HEK293 (cell line): ENCODE results near the gene SMTNL2.

Source experiments
- CTCF ChIA-PET: fragments of 350-600 bp; formaldehyde crosslinking; extraction: SDS; loops from one replicate; lab custom pipeline; 2021; ENCODE audit warnings: antibody characterized with exemption; lab: Yijun Ruan, JAX
- POLR2A ChIA-PET: fragments of 300-600 bp; formaldehyde crosslinking; extraction: SDS; loops from one replicate; lab custom pipeline; 2020; ENCODE audit warnings: antibody characterized with exemption, inconsistent platforms; lab: Yijun Ruan, JAX
- H3K27ac ChIP-seq: fragments of 200-500 bp; sonication (Bioruptor generic); 2 replicates; pipeline ENCODE4 v1.5.1; 2014; ENCODE audit warnings: low read depth, low read length, control low read depth, inconsistent platforms; ENCODE audit errors: extremely low read depth
- H3K36me3 ChIP-seq, 2 experiments: fragments of 200-500 bp in 1 of 2; sonication (Bioruptor generic) in 1 of 2; 1 replicate in 1 of 2; 2 replicates in 1 of 2; pipeline ENCODE4 v1.5.1; 2014 to 2017; ENCODE audit warnings: inconsistent platforms in 2 of 2, low read length in 2 of 2; ENCODE audit not compliant: control insufficient read depth in 2 of 2, insufficient read depth in 1 of 2
- H3K4me1 ChIP-seq: fragments of 200-500 bp; sonication (Bioruptor generic); 2 replicates; pipeline ENCODE4 v1.5.1; 2014; ENCODE audit warnings: mild to moderate bottlenecking, low read length, inconsistent platforms; ENCODE audit not compliant: control insufficient read depth, insufficient read depth
- H3K4me3 ChIP-seq: 2 replicates; pipeline ENCODE4 v1.5.1; 2011; ENCODE audit warnings: low read depth, mild to moderate bottlenecking, control low read depth, low read length, moderate library complexity
- H3K9me3 ChIP-seq: fragments of 200-500 bp; sonication (Bioruptor generic); 2 replicates; pipeline ENCODE4 v1.5.1; 2014; ENCODE audit warnings: low read depth, low read length, inconsistent platforms; ENCODE audit not compliant: control insufficient read depth, insufficient read depth
- BCL6B ChIP-seq: fragments of 450-650 bp; formaldehyde crosslinking; IDR thresholded peaks from 2 replicates; pipeline ENCODE4 v1.5.1; 2017; ENCODE audit warnings: missing biosample characterization, missing genetic modification characterization
- CTCF ChIP-seq: fragments of 450-650 bp; formaldehyde crosslinking; IDR thresholded peaks from 2 replicates; pipeline ENCODE4 v1.5.1; 2016; ENCODE audit warnings: missing biosample characterization, missing genetic modification characterization
- KLF9 ChIP-seq: fragments of 450-650 bp; formaldehyde crosslinking; IDR thresholded peaks from 2 replicates; pipeline ENCODE4 v1.5.1; 2016; ENCODE audit warnings: missing biosample characterization, missing genetic modification characterization, low read depth
- MZF1 ChIP-seq: fragments of 450-650 bp; formaldehyde crosslinking; IDR thresholded peaks from 2 replicates; pipeline ENCODE4 v1.5.1; 2017; ENCODE audit warnings: missing biosample characterization, missing genetic modification characterization, borderline replicate concordance
- SALL2 ChIP-seq: fragments of 450-650 bp; formaldehyde crosslinking; IDR thresholded peaks from 2 replicates; pipeline ENCODE4 v1.5.0; 2017; ENCODE audit warnings: missing biosample characterization, mild to moderate bottlenecking, missing genetic modification characterization, borderline replicate concordance
- ZIC2 ChIP-seq: fragments of 450-650 bp; formaldehyde crosslinking; IDR thresholded peaks from 2 replicates; pipeline ENCODE4 v1.5.1; 2016; ENCODE audit warnings: missing biosample characterization, missing genetic modification characterization
- ZNF114 ChIP-seq: fragments of 450-650 bp; formaldehyde crosslinking; IDR thresholded peaks from 2 replicates; pipeline ENCODE4 v1.5.0; 2017; ENCODE audit warnings: missing biosample characterization, missing genetic modification characterization
- ZNF140 ChIP-seq: fragments of 450-650 bp; formaldehyde crosslinking; IDR thresholded peaks from 2 replicates; pipeline ENCODE4 v1.5.1; 2016; ENCODE audit warnings: missing biosample characterization, missing genetic modification characterization
- ZNF16 ChIP-seq: fragments of 450-650 bp; formaldehyde crosslinking; IDR thresholded peaks from 2 replicates; pipeline ENCODE4 v1.5.1; 2016; ENCODE audit warnings: low read depth, missing biosample characterization, missing genetic modification characterization
- ZNF175 ChIP-seq: fragments of 450-650 bp; formaldehyde crosslinking; IDR thresholded peaks from 2 replicates; pipeline ENCODE4 v1.5.1; 2016; ENCODE audit warnings: missing biosample characterization, missing genetic modification characterization
- ZNF223 ChIP-seq: fragments of 450-650 bp; formaldehyde crosslinking; IDR thresholded peaks from 2 replicates; pipeline ENCODE4 v1.5.1; 2016; ENCODE audit warnings: missing biosample characterization, missing genetic modification characterization
- ZNF341 ChIP-seq: fragments of 450-650 bp; formaldehyde crosslinking; IDR thresholded peaks from 2 replicates; pipeline ENCODE4; 2016; ENCODE audit warnings: low read depth, missing biosample characterization, missing genetic modification characterization
- ZNF501 ChIP-seq: fragments of 450-650 bp; formaldehyde crosslinking; IDR thresholded peaks from 2 replicates; pipeline ENCODE4 v1.5.1; 2016; ENCODE audit warnings: missing biosample characterization, missing genetic modification characterization
- ZNF510 ChIP-seq: fragments of 450-650 bp; formaldehyde crosslinking; IDR thresholded peaks from 2 replicates; pipeline ENCODE4 v1.5.1; 2018; ENCODE audit warnings: mild to moderate bottlenecking, missing genetic modification characterization, missing biosample characterization; ENCODE audit not compliant: insufficient replicate concordance
- ZNF768 ChIP-seq: fragments of 450-650 bp; formaldehyde crosslinking; IDR thresholded peaks from 2 replicates; pipeline ENCODE4 v1.5.1; 2018; ENCODE audit warnings: missing biosample characterization, mild to moderate bottlenecking, missing genetic modification characterization
- TF ChIP-seq, protein P1 (sequence below): fragments of 450-650 bp; formaldehyde crosslinking; IDR thresholded peaks from 2 replicates; pipeline ENCODE4 v1.5.1; 2016; ENCODE audit warnings: missing biosample characterization, missing genetic modification characterization

Gene SMTNL2

GRCh38 chr17:4550534-4551039 is 33.7 kb upstream of the SMTNL2 start:
- H3K36me3 ChIP-seq, result peaks cover 39 to 88% of the 10 kb centered on the region in 2 experiments
- H3K4me3 ChIP-seq, result no peak overlapping the region
- H3K4me1 ChIP-seq, result 0 out of 2 replicates have a peak, but pooled peaks cover 3% of the 10 kb centered on the region
- ChIA-PET POLR2A (interaction anchor here (0.6 kb wide), 1 partner anchor 1670 kb away, joined by 5 read pairs; no protein-coding TSS in a partner anchor), CTCF (interaction anchor here (0.6 to 3.0 kb wide), 4 partner anchors 12 to 211 kb away, joined by 3 to 13 read pairs (median 6); no protein-coding TSS in a partner anchor)
- H3K27ac ChIP-seq, result no peak overlapping the region
- TF ChIP-seq ZNF510 (tag by site-specific recombination) (no peak), KLF9 (tag by site-specific recombination) (no peak), ZNF16 (no peak), ZNF768 (tag by site-specific recombination) (no peak), ZNF140 (tag by site-specific recombination) (no peak), SALL2 (tag by site-specific recombination) (no peak), MZF1 (tag by site-specific recombination) (no peak), ZNF114 (tag by site-specific recombination) (no peak)
- TF ChIP-seq, protein P1, sequence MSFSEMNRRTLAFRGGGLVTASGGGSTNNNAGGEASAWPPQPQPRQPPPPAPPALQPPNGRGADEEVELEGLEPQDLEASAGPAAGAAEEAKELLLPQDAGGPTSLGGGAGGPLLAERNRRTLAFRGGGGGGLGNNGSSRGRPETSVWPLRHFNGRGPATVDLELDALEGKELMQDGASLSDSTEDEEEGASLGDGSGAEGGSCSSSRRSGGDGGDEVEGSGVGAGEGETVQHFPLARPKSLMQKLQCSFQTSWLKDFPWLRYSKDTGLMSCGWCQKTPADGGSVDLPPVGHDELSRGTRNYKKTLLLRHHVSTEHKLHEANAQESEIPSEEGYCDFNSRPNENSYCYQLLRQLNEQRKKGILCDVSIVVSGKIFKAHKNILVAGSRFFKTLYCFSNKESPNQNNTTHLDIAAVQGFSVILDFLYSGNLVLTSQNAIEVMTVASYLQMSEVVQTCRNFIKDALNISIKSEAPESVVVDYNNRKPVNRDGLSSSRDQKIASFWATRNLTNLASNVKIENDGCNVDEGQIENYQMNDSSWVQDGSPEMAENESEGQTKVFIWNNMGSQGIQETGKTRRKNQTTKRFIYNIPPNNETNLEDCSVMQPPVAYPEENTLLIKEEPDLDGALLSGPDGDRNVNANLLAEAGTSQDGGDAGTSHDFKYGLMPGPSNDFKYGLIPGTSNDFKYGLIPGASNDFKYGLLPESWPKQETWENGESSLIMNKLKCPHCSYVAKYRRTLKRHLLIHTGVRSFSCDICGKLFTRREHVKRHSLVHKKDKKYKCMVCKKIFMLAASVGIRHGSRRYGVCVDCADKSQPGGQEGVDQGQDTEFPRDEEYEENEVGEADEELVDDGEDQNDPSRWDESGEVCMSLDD (tag by site-specific recombination), result no peak
- TF ChIP-seq, all 188 proteins: peak for 0
- no peaks in the 10 kb centered on the region for H3K9me3 ChIP-seq

DNA sequence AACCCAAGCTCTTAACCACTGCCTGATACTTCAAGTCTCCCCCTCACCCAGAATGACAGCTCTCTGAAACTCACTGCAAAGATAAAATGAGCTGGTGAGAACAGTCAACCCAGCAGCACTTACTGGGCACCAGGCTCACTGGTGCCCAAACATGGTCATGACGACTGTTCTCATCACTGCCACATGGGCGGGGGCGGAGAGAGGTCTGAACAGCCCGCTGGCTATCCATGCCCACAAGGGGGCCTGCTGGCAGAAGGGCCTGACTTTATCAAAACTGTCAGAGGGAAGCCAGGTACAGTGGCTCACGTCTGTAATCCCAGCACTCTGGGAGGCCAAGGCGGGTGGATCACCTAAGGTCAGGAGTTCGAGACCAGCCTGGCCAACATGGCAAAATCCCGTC is 33.2 kb upstream of the SMTNL2 start:
- H3K9me3 ChIP-seq, result no peaks in the 10 kb centered on the region
- ChIA-PET CTCF (interaction anchor here (0.6 to 3.0 kb wide), 5 partner anchors 13 to 210 kb away, joined by 3 to 13 read pairs (median 6); no protein-coding TSS in a partner anchor), POLR2A (interaction anchor here (1.3 kb wide), 1 partner anchor 13 kb away, joined by 4 read pairs; no protein-coding TSS in a partner anchor)
- no peak for TF ChIP-seq ZNF223 (tag by site-specific recombination)
- TF ChIP-seq ZNF341, result 0 out of 2 replicates have a peak, but pooled peaks have one; percentile 19
- TF ChIP-seq CTCF (tag by site-specific recombination), result peak; percentile 35; the same call in 1 of the 2 replicates
- H3K36me3 ChIP-seq, result peaks cover 39 to 83% of the 10 kb centered on the region in 2 experiments
- no peak overlapping the region for H3K27ac ChIP-seq
- peaks cover 6% of the 10 kb centered on the region; the same call in 1 of the 2 replicates for H3K4me1 ChIP-seq
- H3K4me3 ChIP-seq, result no peak overlapping the region

- Histone ChIP-seq H3K27ac (no peak overlapping the region), H3K4me1 (peaks cover 6% of the 10 kb centered on the region; the same call in 1 of the 2 replicates), H3K4me3 (no peak overlapping the region), H3K9me3 (no peaks in the 10 kb centered on the region), H3K36me3 (peaks cover 35 to 75% of the 10 kb centered on the region in 2 experiments)
- TF ChIP-seq ZIC2 (no peak), ZNF510 (tag by site-specific recombination) (no peak), ZNF175 (tag by site-specific recombination) (no peak), ZNF501 (tag by site-specific recombination) (no peak), BCL6B (tag by site-specific recombination) (no peak)
- ChIA-PET CTCF (interaction anchor here (1.2 to 3.0 kb wide), 3 partner anchors 15 to 150 kb away, joined by 3 to 13 read pairs (median 6); no protein-coding TSS in a partner anchor), POLR2A (interaction anchor here (1.3 kb wide), 1 partner anchor 13 kb away, joined by 4 read pairs; no protein-coding TSS in a partner anchor)
Observed at GRCh38 chr17:4551796-4552525, 32.4 kb upstream of the SMTNL2 start.
